Fibroblast of lung (primary cell): Measurements from ENCODE around the gene GPR62. TPM values are rescaled to one million over a fixed set of nuclear protein-coding genes. Genes with fewer than 3 reads are reported as not detected.

Source experiments
- DNase-seq, 2 donors: peaks; one replicate each; pipeline versions ENCODE4 v3.0.0 to v3.0.0-alpha.2; 2010; ENCODE audit warnings: low read depth in 2 of 2
- H2AFZ ChIP-seq: 2 replicates; pipeline ENCODE4 v1.5.1; 2012; ENCODE audit warnings: low read length, control low read depth, inconsistent platforms
- H3K27ac ChIP-seq: 2 replicates; pipeline ENCODE4 v1.5.1; 2011; ENCODE audit warnings: low read length, control low read depth; ENCODE audit not compliant: insufficient read depth
- H3K27me3 ChIP-seq: 2 replicates; pipeline ENCODE4 v1.5.1; 2011; ENCODE audit warnings: mild to moderate bottlenecking, low read length; ENCODE audit not compliant: control insufficient read depth, insufficient read depth
- H3K36me3 ChIP-seq: 2 replicates; pipeline ENCODE4 v1.5.1; 2011; ENCODE audit warnings: low read length; ENCODE audit not compliant: control insufficient read depth, insufficient read depth
- H3K4me1 ChIP-seq: 2 replicates; pipeline ENCODE4 v1.5.1; 2011; ENCODE audit warnings: low read length; ENCODE audit not compliant: control insufficient read depth, insufficient read depth; ENCODE audit errors: extremely low read depth
- H3K4me2 ChIP-seq: 2 replicates; pipeline ENCODE4 v1.5.1; 2011; ENCODE audit warnings: low read length, control low read depth; ENCODE audit not compliant: insufficient read depth; ENCODE audit errors: extremely low read depth
- H3K4me3 ChIP-seq, 4 experiments: fragments of 200-600 bp in 1 of 4; sonication (generic) in 1 of 4; replicated peaks in 1 of 4; 2 replicates each; pipeline ENCODE4 v1.5.1; 2011 to 2016; ENCODE audit warnings: low read length in 4 of 4, low read depth in 3 of 4, mild to moderate bottlenecking in 3 of 4, control low read depth in 2 of 4, inconsistent platforms in 1 of 4, mixed read lengths in 1 of 4; ENCODE audit not compliant: insufficient read depth in 1 of 4; ENCODE audit errors: control extremely low read depth in 1 of 4
- H3K79me2 ChIP-seq: 2 replicates; pipeline ENCODE4 v1.5.1; 2012; ENCODE audit warnings: mild to moderate bottlenecking, low read length, inconsistent platforms; ENCODE audit not compliant: control insufficient read depth, insufficient read depth
- H3K9ac ChIP-seq: 2 replicates; pipeline ENCODE4 v1.5.1; 2011; ENCODE audit warnings: mild to moderate bottlenecking, low read length, control low read depth; ENCODE audit not compliant: insufficient read depth
- H3K9me3 ChIP-seq: 2 replicates; pipeline ENCODE4 v1.5.1; 2012; ENCODE audit warnings: low read depth, low read length; ENCODE audit not compliant: control insufficient read depth, insufficient read depth
- H4K20me1 ChIP-seq: 2 replicates; pipeline ENCODE4 v1.5.1; 2011; ENCODE audit warnings: low read length; ENCODE audit not compliant: control insufficient read depth, insufficient read depth; ENCODE audit errors: extremely low read depth
- CTCF ChIP-seq, 2 donors: IDR thresholded peaks in 1 of 2; conservative IDR thresholded peaks in 1 of 2; 1 replicate in 1 of 2; 2 replicates in 1 of 2; pipeline ENCODE4 v1.5.1; 2011 to 2012; ENCODE audit warnings: low read length in 2 of 2, control low read depth in 1 of 2, inconsistent platforms in 1 of 2, low read depth in 1 of 2, mild to moderate bottlenecking in 1 of 2
- EZH2 ChIP-seq: IDR thresholded peaks from 2 replicates; pipeline ENCODE4 v1.5.1; 2012; ENCODE audit warnings: low read length, control low read depth, mild to moderate bottlenecking; ENCODE audit errors: missing control alignments
- polyA plus RNA-seq, 2 donors: library from polyadenylated mRNA; depleted of rRNA in 1 of 2; stranded (reverse) in 1 of 2; unstranded in 1 of 2; fragments of >200 nt; gene quantifications; 2 replicates each; pipeline ENCODE4 v1.2.1, GENCODE V29; 2011 to 2012; ENCODE audit warnings: missing spikeins in 1 of 2
- total RNA-seq: library from RNA; depleted of rRNA; stranded (reverse); fragments of >200 nt; gene quantifications from 2 replicates; pipeline ENCODE4 v1.2.1, GENCODE V29; 2014

The GPR62 gene
- total and polyA plus RNA-seq, 2 donors (not counting 1 experiment from before 2014, with no cell fraction given) = under 0.01 TPM; not detected in 1

GRCh38 chr3:51966486-51966885, 11.3 kb downstream of the GPR62 start:
- peak overlapping the region; percentile 37 for H3K27ac ChIP-seq

GRCh38 chr3:51966922-51967383, 11.8 kb downstream of the GPR62 start:
- no peaks in the 10 kb centered on the region for H3K9me3 ChIP-seq
- TF ChIP-seq EZH2 = no peak
- TF ChIP-seq CTCF (conservative IDR thresholded peaks at IDR 0.05 in 1 of 2, IDR thresholded peaks at IDR 0.05 in 1 of 2; ENCODE audit: low read depth in 1 of 2, low read length in 2 of 2) = no peak
- H3K27me3 ChIP-seq = no peaks in the 10 kb centered on the region
- H3K4me3 ChIP-seq = peak overlapping the region; percentile 46 to 82 (median 62)
- peak overlapping the region; percentile 83 for H3K4me2 ChIP-seq
- H4K20me1 ChIP-seq = no peaks in the 10 kb centered on the region
- H2AFZ ChIP-seq = no peak overlapping the region
- H3K4me1 ChIP-seq = peaks cover 8% of the 10 kb centered on the region
- no peak for DNase-seq
- H3K9ac ChIP-seq = peak overlapping the region; percentile 67
- H3K27ac ChIP-seq = peak overlapping the region; percentile 37
- H3K36me3 ChIP-seq = peaks cover 3% of the 10 kb centered on the region
- H3K79me2 ChIP-seq = peaks cover 14% of the 10 kb centered on the region

More at GRCh38 chr3:51966486-51966885, 11.3 kb downstream of the GPR62 start:
- peak overlapping the region; percentile 67 for H3K9ac ChIP-seq
- peaks cover 2% of the 10 kb centered on the region for H3K36me3 ChIP-seq
- DNase-seq = no peak
- H3K9me3 ChIP-seq = no peaks in the 10 kb centered on the region
- peak overlapping the region; percentile 46 to 82 (median 62) for H3K4me3 ChIP-seq
- H3K4me2 ChIP-seq = peak overlapping the region; percentile 83
- no peak for TF ChIP-seq EZH2
- TF ChIP-seq CTCF (conservative IDR thresholded peaks at IDR 0.05 in 1 of 2, IDR thresholded peaks at IDR 0.05 in 1 of 2; ENCODE audit: low read depth in 1 of 2, low read length in 2 of 2) = no peak
- H4K20me1 ChIP-seq = no peaks in the 10 kb centered on the region
- no peak overlapping the region for H2AFZ ChIP-seq
- H3K79me2 ChIP-seq = peaks cover 14% of the 10 kb centered on the region
- peaks cover 8% of the 10 kb centered on the region for H3K4me1 ChIP-seq
- H3K27me3 ChIP-seq = no peaks in the 10 kb centered on the region

GRCh38 chr3:51967384-51968169, 12.4 kb downstream of the GPR62 start, which contains the start of gene PCBP4:
Gene PCBP4 (minus strand): TSS chr3:51967454. CDS start chr3:51961240, 6,214 bp downstream.
- DNase-seq = peak; percentile 30 to 40
- Histone ChIP-seq H3K36me3 (peaks cover 3% of the 10 kb centered on the region), H3K9ac (peak within 1 kb of the TSS; percentile 67), H4K20me1 (no peaks in the 10 kb centered on the region), H3K27me3 (no peaks in the 10 kb centered on the region), H3K4me2 (peak within 1 kb of the TSS; percentile 83), H3K4me3 (peak within 1 kb of the TSS; percentile 59 to 82 (median 70)), H3K9me3 (no peaks in the 10 kb centered on the region), H2AFZ (no peak within 1 kb of the TSS), H3K79me2 (peaks cover 14% of the 10 kb centered on the region), H3K4me1 (peaks cover 8% of the 10 kb centered on the region), H3K27ac (peak within 1 kb of the TSS; percentile 66)
- TF ChIP-seq CTCF (conservative IDR thresholded peaks at IDR 0.05 in 1 of 2, IDR thresholded peaks at IDR 0.05 in 1 of 2; ENCODE audit: low read depth in 1 of 2, low read length in 2 of 2) (no peak), EZH2 (no peak)
